GM18868 (cell line): ENCODE measurements around the gene CRACDL.
"Not testable (repeated sequence)": the region's sequence is repeated elsewhere in the genome, so short reads cannot be mapped to it uniquely, and the experiment has no call there.

ENCODE experiments used
- ATAC-seq: cut with Tn5 transposase; IDR thresholded peaks from one replicate; pipeline ENCODE4 v1.9.1; 2021; ENCODE audit warnings: mild to moderate bottlenecking, moderate library complexity; ENCODE audit not compliant: unreplicated experiment

The CRACDL gene

DNA sequence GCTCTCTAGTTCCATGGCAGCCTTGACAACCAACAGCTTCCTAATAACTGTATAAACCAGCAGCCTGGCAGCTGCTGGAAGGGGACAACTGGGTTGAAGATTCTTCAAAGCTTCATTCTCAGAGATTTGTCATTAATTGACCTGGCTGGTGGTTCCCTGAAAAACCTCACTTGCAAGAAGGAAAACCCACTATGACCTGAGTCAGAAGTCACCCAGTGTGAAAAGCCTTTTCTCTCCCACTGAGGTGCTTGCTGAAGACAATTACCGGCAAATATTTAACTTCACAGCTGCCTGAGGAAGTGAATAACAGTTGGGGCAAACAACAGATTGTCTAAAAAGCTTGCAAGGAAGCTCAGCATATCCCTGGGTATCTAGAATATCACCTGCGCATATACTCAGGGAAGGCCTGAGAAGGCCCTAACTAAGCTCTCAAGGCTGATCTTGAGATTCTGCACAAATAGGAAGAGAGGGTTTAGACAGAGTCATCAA, 49.9 kb downstream of the CRACDL start:
- ATAC-seq: no peak

DNA sequence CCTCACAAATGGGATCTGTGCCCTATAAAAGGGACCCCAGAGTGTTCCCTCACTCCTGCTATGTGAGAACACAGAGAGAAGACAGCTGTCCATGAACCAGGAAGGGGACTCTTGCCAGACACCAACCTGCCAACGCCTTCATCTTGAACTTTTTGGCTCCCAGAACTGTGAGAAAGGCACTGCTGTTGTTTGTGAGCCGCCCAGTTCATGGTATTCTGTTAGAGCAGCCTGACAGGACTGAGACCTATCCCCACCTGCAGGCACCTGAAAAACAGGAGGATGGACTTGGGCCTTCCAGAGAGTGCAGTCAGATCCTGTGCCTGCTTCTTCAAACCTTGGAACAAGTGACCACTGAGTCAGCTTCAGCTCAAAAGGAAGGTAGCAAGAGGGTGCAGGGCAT, 51.4 kb downstream of the CRACDL start:
- ATAC-seq: no peak

GRCh38 chr2:98883780-98884211, 52.2 kb downstream of the CRACDL start:
- ATAC-seq: no peak

GRCh38 chr2:98882971-98883779, 52.9 kb downstream of the CRACDL start:
- ATAC-seq: no peak

DNA sequence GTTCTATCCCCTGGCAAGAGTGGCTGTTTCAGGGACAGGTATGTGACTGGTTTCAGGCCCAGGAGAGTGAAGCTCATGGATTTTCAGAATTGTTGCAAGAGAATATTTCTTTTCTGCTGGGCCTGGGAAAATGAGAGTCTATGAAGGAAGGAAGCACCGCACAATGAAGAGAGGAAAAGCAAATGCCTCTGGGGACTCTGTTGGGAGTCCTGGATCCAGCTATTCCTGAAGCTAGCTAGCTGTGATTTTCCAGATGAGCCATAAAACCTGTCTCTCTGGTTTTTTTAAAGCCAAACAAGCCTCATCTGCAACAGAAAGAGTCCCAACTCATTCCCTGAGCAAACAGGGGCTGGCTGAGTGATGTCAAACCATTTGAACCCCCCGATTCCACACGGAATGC, 53.7 kb downstream of the CRACDL start:
- no peak for ATAC-seq

- ATAC-seq: no peak
These were observed 54.8 kb downstream of the CRACDL start for GRCh38 chr2:98881153-98881650.

DNA sequence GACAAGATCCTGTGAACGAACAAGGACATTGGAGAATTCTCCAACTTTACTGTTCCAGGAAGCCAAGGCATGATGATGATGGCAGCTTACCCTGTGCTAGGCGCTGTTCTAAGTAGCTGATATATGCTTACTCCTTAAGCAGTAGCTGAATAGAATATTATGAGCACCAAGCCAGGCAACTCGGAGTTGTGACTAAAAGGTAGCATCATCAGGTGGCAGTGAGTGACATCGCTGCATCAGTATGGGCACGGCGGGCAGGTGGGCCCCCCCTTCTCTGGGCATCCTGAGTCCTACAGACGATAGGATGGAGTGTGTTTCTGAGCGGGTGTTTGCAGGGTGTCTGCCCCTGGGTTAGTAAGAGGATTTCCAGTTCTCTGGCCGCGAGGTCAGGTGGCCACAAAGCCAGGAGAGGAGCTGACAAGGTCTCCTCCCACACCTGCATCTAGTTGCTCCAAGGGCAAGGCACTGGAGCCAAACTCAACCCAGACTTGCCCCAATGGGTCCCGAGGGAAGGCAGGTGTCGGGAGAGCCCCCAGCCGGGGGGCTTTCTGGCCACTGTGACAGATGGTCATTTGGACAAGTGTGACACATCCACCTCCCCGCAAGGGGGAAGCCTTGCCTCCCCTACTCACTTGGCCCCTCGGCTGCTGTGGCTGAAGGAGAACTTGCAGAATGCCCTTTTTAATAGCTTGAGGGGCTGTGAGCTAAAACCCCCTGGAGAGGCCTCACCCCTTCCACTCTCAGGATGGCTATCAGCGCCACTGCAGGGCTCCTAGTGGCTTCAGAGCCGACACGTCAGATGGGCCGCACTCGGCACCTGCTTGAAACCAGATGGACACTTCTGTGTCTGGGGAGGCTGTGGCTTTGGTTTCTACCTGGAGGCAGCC, 55.5 kb downstream of the CRACDL start:
- ATAC-seq: no peak

GRCh38 chr2:98877658-98878057, 58.4 kb downstream of the CRACDL start:
- not testable (repeated sequence) for ATAC-seq

GRCh38 chr2:98876741-98877140, 59.3 kb downstream of the CRACDL start:
- no peak for ATAC-seq

DNA sequence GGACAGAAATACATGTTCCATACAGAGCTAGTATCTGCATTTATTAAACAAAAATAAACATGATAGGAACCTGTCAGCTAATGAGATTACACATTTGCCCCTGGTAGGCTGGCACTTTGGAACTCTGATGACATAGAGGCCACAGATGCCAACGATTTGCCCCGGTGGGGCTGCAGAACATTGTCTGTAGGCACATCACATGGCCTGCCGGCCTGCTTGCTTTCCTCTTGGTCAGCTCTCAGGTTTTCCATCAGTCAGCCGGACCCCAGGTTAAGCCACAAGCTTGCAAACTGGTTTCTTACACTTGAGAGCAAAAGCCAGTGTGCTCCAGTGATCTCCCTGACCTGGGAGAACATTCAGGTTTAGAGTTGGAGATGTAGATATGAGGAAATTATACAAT, 60.3 kb downstream of the CRACDL start:
- no peak for ATAC-seq

DNA sequence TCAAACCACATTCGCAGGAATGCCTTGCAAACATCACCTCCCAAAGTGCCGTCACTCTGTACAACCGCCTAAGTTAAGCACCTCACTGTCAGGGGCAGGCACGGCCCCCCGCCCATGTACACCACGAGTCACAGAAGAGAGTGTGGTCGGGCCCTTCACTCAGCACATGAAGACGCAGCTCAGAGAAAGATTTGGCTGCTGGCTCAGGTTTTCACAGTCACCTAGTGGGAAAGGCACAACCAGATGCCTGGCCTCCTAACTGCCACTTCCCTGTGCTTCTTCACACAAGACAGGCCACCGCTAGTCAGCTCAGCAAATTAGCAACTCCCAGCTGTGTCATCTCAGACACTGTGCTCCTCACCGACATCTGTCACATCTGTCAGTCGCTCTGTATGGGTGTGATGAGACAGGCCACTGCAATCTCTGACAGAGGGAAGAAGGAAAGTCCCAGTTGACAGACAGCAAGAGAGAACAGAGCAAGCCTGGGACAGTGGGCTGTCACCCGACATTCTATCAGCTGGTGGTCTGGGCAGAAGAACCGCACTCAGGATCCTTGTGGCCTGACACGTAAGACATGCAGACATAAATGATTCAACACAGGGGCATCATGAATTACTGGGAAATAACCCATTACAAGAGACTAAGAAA, 60.8 kb downstream of the CRACDL start:
- ATAC-seq: no peak

GRCh38 chr2:98874186-98874689, 61.8 kb downstream of the CRACDL start:
- no peak for ATAC-seq

GRCh38 chr2:98872526-98872925, 63.5 kb downstream of the CRACDL start:
- no peak for ATAC-seq

DNA sequence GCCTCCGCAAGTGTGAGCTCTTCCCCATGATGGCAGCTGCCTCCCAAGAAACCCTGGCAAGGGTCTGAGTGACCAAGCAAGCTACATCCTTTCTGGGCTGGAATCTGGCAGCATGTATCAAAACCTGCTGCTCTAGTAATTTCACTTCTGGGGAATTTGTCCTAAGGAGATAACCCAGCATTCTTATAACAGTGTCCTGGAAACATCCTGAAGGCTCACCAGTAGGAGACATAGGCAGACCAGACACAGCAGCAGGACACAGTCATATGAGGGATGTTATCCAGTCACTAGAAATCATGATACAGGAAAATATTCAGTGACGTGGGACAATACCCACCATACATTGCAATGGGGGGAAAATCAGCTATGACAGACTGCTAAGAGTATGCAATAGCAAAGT, 64.5 kb downstream of the CRACDL start:
- ATAC-seq: no peak

DNA sequence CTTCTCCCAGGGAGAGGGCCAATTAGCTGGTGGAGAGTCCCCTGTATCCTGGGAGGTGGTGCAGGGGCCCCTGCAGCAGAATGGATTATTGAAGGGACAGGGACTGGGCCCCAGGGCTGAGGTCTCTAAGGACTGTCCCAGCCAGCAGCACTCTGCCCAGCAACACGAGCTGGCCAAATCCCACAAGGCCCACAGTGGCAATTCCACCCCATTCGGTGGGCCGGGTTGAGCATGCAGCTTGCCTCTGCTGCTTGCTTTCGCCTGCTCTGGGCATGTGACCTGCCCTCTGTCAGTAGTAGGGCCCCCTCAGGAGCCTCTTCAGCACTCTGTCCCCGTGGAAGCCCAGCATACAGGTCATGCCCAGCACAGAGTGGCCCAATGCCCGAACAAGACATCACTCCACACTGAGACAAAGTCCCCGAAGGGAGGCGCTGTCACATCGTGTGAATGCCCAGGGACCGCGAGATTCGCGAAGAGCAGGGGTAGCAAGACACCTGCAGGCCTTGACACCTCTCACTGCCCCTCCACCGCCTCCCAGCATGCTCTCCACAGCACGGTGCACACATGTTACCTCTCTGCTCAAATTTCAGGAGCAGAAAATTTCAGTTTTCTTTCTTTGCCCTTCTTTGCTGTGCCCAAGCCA, 65.4 kb downstream of the CRACDL start:
- ATAC-seq: no peak

DNA sequence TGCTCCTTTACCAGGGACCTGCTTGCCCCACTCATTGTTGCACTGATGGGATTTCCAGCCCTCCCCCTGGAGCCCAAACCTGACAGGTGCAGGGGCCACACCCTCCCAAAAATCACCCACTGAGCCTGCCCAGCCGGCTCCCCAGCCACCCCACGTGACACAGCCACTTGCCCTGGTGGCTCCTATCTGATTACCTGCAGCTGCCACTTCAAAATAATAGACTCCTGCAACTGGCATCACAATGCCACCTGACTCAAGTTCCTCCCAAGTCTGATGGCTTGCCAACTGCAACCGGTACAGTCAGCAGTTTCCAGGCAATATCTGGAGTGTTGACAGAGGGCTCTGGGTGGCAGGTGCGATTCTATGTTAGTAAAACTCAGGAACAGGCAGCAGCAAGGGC, 66.2 kb downstream of the CRACDL start:
- no peak for ATAC-seq

DNA sequence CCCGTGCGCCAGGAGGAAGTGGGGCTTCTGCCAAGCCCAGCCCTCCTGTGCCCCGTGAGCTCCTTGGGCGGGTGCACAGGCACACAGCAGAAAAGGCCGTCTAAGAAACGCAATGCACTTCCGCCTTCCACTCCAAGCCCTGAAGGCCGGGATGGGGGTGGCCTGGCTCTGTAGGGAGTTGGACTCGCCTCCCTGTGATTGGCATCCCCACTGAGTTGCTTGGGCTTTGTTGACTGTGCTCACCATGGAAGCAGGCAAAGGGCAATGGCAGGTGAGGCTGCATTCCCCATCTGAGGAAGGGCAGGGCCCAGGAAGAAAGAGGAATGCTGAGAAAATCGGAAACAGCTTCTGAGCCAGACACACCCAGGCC, 66.8 kb downstream of the CRACDL start:
- no peak for ATAC-seq

DNA sequence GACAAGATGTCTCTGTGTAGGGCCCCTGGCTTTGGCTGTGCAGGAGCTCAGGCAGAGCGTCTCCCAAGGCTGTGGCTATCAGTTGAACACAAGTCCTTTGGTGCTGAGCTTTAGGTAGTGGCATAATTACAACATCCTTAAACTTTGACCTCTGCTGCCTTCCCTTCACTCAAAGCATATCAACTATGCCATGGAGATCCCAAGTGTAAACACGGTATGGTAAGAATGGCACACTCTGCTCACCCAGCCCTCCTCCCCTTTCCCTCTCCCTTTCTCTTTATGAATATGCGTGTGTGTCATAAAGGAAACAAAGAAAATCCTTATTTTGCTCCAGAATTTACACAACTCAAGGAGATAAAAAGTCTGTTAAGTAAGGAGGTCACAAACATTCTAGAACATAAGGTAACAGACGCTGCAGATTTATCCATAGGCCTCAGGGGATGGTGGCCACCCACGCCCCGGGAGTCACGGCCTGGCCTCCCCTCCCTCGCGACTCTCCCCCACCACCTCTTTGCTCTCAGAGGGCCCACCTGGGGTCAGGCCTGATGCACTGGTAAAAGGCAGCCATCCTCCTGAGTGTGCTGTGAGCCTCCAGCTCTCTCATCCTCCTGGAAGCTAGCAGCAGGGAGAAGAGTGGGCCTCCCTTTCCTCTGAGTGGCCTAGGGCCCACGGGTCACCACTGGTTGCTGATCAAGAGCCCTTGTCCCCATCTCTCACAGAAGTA, 67.3 kb downstream of the CRACDL start:
- ATAC-seq: no peak

- no peak for ATAC-seq
These were observed 68.3 kb downstream of the CRACDL start for GRCh38 chr2:98867539-98868309.
